HEK293 (cell line): Measurements from ENCODE around the gene ANGPT4.

Experiments
- CTCF ChIA-PET: fragments of 350-600 bp; formaldehyde crosslinking; extraction: SDS; loops from one replicate; lab custom pipeline; 2021; ENCODE audit warnings: antibody characterized with exemption; lab: Yijun Ruan, JAX
- POLR2A ChIA-PET: fragments of 300-600 bp; formaldehyde crosslinking; extraction: SDS; loops from one replicate; lab custom pipeline; 2020; ENCODE audit warnings: antibody characterized with exemption, inconsistent platforms; lab: Yijun Ruan, JAX
- H3K27ac ChIP-seq: fragments of 200-500 bp; sonication (Bioruptor generic); 2 replicates; pipeline ENCODE4 v1.5.1; 2014; ENCODE audit warnings: low read depth, low read length, control low read depth, inconsistent platforms; ENCODE audit errors: extremely low read depth
- H3K36me3 ChIP-seq, 2 experiments: fragments of 200-500 bp in 1 of 2; sonication (Bioruptor generic) in 1 of 2; 1 replicate in 1 of 2; 2 replicates in 1 of 2; pipeline ENCODE4 v1.5.1; 2014 to 2017; ENCODE audit warnings: inconsistent platforms in 2 of 2, low read length in 2 of 2; ENCODE audit not compliant: control insufficient read depth in 2 of 2, insufficient read depth in 1 of 2
- H3K4me1 ChIP-seq: fragments of 200-500 bp; sonication (Bioruptor generic); 2 replicates; pipeline ENCODE4 v1.5.1; 2014; ENCODE audit warnings: mild to moderate bottlenecking, low read length, inconsistent platforms; ENCODE audit not compliant: control insufficient read depth, insufficient read depth
- H3K4me3 ChIP-seq: 2 replicates; pipeline ENCODE4 v1.5.1; 2011; ENCODE audit warnings: low read depth, mild to moderate bottlenecking, control low read depth, low read length, moderate library complexity
- H3K9me3 ChIP-seq: fragments of 200-500 bp; sonication (Bioruptor generic); 2 replicates; pipeline ENCODE4 v1.5.1; 2014; ENCODE audit warnings: low read depth, low read length, inconsistent platforms; ENCODE audit not compliant: control insufficient read depth, insufficient read depth
- EGR2 ChIP-seq: fragments of 450-650 bp; formaldehyde crosslinking; IDR thresholded peaks from 2 replicates; pipeline ENCODE4 v1.5.1; 2016; ENCODE audit warnings: low read depth, missing biosample characterization, missing genetic modification characterization
- KLF1 ChIP-seq: fragments of 450-650 bp; formaldehyde crosslinking; IDR thresholded peaks from 2 replicates; pipeline ENCODE4 v1.5.1; 2016; ENCODE audit warnings: missing biosample characterization, missing genetic modification characterization
- SP7 ChIP-seq: fragments of 450-650 bp; formaldehyde crosslinking; IDR thresholded peaks from 2 replicates; pipeline ENCODE4 v1.5.1; 2016; ENCODE audit warnings: missing biosample characterization, missing genetic modification characterization
- ZBTB26 ChIP-seq: fragments of 450-650 bp; formaldehyde crosslinking; optimal IDR thresholded peaks from 2 replicates; pipeline ENCODE3; 2016; ENCODE audit warnings: missing biosample characterization, mild to moderate bottlenecking, missing genetic modification characterization
- ZFHX2 ChIP-seq: fragments of 450-650 bp; formaldehyde crosslinking; conservative IDR thresholded peaks from 2 replicates; pipeline ENCODE4 v1.5.1; 2016; ENCODE audit warnings: missing biosample characterization, missing genetic modification characterization
- ZFP37 ChIP-seq: fragments of 450-650 bp; formaldehyde crosslinking; IDR thresholded peaks from 2 replicates; pipeline ENCODE4 v1.5.1; 2016; ENCODE audit warnings: missing biosample characterization, missing genetic modification characterization
- ZFP69B ChIP-seq: fragments of 450-650 bp; formaldehyde crosslinking; IDR thresholded peaks from 2 replicates; pipeline ENCODE4 v1.5.1; 2016; ENCODE audit warnings: missing biosample characterization, missing genetic modification characterization
- ZNF175 ChIP-seq: fragments of 450-650 bp; formaldehyde crosslinking; IDR thresholded peaks from 2 replicates; pipeline ENCODE4 v1.5.1; 2016; ENCODE audit warnings: missing biosample characterization, missing genetic modification characterization
- ZNF391 ChIP-seq: fragments of 450-650 bp; formaldehyde crosslinking; IDR thresholded peaks from 2 replicates; pipeline ENCODE4 v1.5.1; 2016; ENCODE audit warnings: low read depth, missing biosample characterization, missing genetic modification characterization, borderline replicate concordance
- ZNF514 ChIP-seq: fragments of 450-650 bp; formaldehyde crosslinking; IDR thresholded peaks from 2 replicates; pipeline ENCODE4 v1.5.1; 2016; ENCODE audit warnings: missing biosample characterization, missing genetic modification characterization
- ZNF792 ChIP-seq: fragments of 450-650 bp; formaldehyde crosslinking; IDR thresholded peaks from 2 replicates; pipeline ENCODE4 v1.5.1; 2016; ENCODE audit warnings: missing biosample characterization, missing genetic modification characterization
- TF ChIP-seq, protein P1 (sequence below): fragments of 450-650 bp; formaldehyde crosslinking; conservative IDR thresholded peaks from 2 replicates; pipeline ENCODE4 v1.5.1; 2016; ENCODE audit warnings: low read depth, missing biosample characterization, missing genetic modification characterization
- TF ChIP-seq, protein P2 (sequence below): fragments of 450-650 bp; formaldehyde crosslinking; IDR thresholded peaks from 2 replicates; pipeline ENCODE4 v1.5.1; 2017; ENCODE audit warnings: missing biosample characterization, missing genetic modification characterization
- TF ChIP-seq, protein P3 (sequence below): fragments of 450-650 bp; IDR thresholded peaks from 2 replicates; pipeline ENCODE4 v1.5.1; 2018; ENCODE audit warnings: missing biosample characterization, missing genetic modification characterization
- TF ChIP-seq, protein P4 (sequence below): fragments of 450-650 bp; formaldehyde crosslinking; IDR thresholded peaks from 2 replicates; pipeline ENCODE4 v1.5.1; 2016; ENCODE audit warnings: missing biosample characterization, missing genetic modification characterization

ANGPT4 gene

DNA sequence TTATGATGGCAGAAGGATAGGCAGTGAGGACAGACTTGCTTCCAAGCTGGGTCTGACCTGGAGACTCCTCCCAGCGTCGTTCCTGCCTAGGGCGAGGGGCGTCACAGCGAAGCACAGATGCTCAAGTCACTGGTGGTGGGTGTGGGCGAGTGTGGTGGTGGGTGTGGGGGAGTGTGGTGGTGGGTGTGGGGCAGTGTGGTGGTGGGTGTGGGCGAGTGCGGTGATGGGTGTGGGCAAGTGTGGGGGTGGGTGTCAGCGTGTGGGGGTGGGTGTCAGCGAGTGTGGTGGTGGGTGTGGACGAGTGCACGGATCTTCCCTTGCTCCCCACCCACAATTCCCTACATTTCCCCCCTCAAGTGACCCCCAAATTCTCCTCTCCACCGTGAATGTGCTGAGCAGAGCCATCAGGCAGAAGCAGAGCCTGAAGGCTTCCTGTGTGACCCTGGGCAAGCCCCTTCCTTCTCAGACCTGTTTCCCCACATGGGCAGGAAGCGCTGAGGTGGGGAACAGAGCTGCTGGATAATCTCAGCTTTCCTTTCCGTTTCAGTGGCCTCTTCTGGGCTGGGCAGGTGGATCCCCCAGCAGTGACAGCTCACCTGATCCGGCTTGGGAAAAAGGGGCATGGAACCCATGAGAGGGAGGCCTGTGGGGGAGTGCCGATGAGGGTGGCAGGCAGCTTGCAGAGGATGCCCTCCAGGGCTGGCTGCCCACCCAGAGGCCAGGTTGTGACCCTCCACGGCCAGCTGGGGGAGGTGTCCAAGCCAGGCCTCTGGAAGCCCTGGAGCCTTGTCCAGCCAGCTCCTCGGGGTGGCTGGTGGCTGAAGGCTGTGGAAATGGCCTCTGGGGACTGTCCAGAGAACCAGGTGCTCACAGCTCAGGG is 43.0 kb upstream of the ANGPT4 start:
- Histone ChIP-seq H3K4me1 (no peaks in the 10 kb centered on the region), H3K36me3 (no peaks in the 10 kb centered on the region), H3K9me3 (no peaks in the 10 kb centered on the region), H3K27ac (no peak overlapping the region), H3K4me3 (no peak overlapping the region)
- no peak for TF ChIP-seq ZNF792 (tag by site-specific recombination)
- TF ChIP-seq ZFP37 (tag by site-specific recombination), result no peak
- TF ChIP-seq KLF1 (tag by site-specific recombination), result peak; percentile 88
- TF ChIP-seq ZFHX2 (tag by site-specific recombination), result peak; percentile 97
- TF ChIP-seq ZNF514 (tag by site-specific recombination), result no peak
- peak; percentile 97 for TF ChIP-seq EGR2 (tag by site-specific recombination)
- ChIA-PET CTCF (interaction anchor here (0.6 to 6.1 kb wide), 5 partner anchors 12 to 189 kb away, joined by 3 to 178 read pairs (median 9); no protein-coding TSS in a partner anchor), POLR2A (interaction anchor here (0.6 kb wide), 1 partner anchor 711 kb away, joined by 4 read pairs; no protein-coding TSS in a partner anchor)

DNA sequence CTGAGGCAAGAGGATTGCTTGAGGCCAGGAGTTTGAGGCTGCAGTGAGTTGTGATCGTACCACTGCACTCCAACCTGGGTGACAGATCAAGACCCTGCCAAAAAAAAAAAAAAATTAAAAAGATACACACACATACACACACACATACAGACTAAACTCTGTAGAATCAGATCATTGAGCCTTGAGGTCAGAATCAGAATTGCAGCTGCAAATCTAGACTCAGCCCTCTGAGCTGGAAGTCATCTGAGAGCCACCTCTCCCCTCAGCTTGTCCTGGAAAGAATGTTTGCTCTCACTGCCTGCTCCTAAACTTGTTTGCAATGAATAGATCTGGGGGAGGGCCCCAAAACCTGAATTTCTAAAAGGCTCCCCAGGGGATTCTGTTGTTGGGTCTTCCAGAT is 41.4 kb upstream of the ANGPT4 start:
- TF ChIP-seq, protein P1, sequence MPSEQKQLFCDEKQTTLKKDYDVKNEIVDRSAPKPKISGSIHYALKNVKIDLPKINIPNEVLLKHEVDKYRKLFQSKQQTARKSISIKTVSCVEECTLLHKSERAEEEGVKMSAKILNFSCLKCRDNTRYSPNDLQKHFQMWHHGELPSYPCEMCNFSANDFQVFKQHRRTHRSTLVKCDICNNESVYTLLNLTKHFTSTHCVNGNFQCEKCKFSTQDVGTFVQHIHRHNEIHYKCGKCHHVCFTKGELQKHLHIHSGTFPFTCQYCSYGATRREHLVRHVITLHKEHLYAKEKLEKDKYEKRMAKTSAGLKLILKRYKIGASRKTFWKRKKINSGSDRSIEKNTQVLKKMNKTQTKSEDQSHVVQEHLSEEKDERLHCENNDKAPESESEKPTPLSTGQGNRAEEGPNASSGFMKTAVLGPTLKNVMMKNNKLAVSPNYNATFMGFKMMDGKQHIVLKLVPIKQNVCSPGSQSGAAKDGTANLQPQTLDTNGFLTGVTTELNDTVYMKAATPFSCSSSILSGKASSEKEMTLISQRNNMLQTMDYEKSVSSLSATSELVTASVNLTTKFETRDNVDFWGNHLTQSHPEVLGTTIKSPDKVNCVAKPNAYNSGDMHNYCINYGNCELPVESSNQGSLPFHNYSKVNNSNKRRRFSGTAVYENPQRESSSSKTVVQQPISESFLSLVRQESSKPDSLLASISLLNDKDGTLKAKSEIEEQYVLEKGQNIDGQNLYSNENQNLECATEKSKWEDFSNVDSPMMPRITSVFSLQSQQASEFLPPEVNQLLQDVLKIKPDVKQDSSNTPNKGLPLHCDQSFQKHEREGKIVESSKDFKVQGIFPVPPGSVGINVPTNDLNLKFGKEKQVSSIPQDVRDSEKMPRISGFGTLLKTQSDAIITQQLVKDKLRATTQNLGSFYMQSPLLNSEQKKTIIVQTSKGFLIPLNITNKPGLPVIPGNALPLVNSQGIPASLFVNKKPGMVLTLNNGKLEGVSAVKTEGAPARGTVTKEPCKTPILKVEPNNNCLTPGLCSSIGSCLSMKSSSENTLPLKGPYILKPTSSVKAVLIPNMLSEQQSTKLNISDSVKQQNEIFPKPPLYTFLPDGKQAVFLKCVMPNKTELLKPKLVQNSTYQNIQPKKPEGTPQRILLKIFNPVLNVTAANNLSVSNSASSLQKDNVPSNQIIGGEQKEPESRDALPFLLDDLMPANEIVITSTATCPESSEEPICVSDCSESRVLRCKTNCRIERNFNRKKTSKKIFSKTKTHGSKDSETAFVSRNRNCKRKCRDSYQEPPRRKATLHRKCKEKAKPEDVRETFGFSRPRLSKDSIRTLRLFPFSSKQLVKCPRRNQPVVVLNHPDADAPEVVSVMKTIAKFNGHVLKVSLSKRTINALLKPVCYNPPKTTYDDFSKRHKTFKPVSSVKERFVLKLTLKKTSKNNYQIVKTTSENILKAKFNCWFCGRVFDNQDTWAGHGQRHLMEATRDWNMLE, result no peak
- TF ChIP-seq, protein P2, sequence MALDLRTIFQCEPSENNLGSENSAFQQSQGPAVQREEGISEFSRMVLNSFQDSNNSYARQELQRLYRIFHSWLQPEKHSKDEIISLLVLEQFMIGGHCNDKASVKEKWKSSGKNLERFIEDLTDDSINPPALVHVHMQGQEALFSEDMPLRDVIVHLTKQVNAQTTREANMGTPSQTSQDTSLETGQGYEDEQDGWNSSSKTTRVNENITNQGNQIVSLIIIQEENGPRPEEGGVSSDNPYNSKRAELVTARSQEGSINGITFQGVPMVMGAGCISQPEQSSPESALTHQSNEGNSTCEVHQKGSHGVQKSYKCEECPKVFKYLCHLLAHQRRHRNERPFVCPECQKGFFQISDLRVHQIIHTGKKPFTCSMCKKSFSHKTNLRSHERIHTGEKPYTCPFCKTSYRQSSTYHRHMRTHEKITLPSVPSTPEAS (tag by site-specific recombination), result peak; percentile 76
- TF ChIP-seq SP7 (tag by site-specific recombination), result no peak
- no peak for TF ChIP-seq ZNF175 (tag by site-specific recombination)
- TF ChIP-seq, all 188 proteins: peak for 1
- POLR2A ChIA-PET, result no interaction called here

DNA sequence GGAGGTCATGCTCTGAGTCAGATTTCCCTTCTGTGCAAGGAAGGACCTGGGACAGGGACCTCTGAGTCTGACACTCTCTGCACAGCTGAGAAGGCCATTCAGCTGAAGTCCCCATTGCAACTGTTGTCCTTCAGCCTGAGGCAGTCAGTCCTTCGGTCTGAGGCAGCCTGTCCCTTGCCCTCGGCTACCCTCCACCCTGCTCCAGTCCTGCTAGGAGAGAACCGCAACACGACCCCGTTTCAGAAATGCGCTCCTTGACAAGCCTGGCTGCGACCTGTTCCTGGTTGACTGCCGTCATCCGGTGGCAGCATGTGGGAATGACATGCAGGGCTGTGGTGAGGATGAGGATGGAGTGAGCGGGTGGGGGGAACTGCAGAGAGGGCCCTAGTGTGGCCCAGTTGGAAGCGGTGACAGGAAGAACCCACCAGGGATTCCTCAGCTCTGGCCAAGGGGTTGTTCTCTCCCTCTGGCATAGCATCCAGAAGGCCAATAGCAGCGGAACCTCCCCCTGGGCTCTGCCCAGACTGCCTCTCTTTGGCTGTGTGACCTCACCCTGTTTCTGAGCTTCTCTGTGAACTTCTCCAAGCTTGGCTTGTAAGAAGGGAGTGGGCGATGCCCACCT is 40.3 kb upstream of the ANGPT4 start:
- no peak overlapping the region for H3K27ac ChIP-seq
- no peaks in the 10 kb centered on the region for H3K4me1 ChIP-seq
- CTCF ChIA-PET, result interaction anchor here (0.6 to 6.1 kb wide), 49 partner anchors 10 to 852 kb away, joined by 3 to 178 read pairs (median 4); partner anchors contain the start of gene FAM110A
- no peak overlapping the region for H3K4me3 ChIP-seq
- H3K9me3 ChIP-seq, result no peaks in the 10 kb centered on the region
- POLR2A ChIA-PET, result no interaction called here
- H3K36me3 ChIP-seq, result no peaks in the 10 kb centered on the region
- no peak for TF ChIP-seq ZFP69B
- TF ChIP-seq ZBTB26, result peak; percentile 12
- TF ChIP-seq, protein P3, sequence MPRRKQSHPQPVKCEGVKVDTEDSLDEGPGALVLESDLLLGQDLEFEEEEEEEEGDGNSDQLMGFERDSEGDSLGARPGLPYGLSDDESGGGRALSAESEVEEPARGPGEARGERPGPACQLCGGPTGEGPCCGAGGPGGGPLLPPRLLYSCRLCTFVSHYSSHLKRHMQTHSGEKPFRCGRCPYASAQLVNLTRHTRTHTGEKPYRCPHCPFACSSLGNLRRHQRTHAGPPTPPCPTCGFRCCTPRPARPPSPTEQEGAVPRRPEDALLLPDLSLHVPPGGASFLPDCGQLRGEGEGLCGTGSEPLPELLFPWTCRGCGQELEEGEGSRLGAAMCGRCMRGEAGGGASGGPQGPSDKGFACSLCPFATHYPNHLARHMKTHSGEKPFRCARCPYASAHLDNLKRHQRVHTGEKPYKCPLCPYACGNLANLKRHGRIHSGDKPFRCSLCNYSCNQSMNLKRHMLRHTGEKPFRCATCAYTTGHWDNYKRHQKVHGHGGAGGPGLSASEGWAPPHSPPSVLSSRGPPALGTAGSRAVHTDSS (tag by site-specific recombination), result peak; percentile 97
- TF ChIP-seq, protein P4, sequence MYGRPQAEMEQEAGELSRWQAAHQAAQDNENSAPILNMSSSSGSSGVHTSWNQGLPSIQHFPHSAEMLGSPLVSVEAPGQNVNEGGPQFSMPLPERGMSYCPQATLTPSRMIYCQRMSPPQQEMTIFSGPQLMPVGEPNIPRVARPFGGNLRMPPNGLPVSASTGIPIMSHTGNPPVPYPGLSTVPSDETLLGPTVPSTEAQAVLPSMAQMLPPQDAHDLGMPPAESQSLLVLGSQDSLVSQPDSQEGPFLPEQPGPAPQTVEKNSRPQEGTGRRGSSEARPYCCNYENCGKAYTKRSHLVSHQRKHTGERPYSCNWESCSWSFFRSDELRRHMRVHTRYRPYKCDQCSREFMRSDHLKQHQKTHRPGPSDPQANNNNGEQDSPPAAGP, result peak; percentile 34; the same call in 1 of the 2 replicates
- no peak for TF ChIP-seq ZNF391 (tag by site-specific recombination)

More for the DNA sequence above, 41.4 kb upstream of the ANGPT4 start:
- H3K9me3 ChIP-seq, result no peaks in the 10 kb centered on the region
- no peak overlapping the region for H3K27ac ChIP-seq
- no peaks in the 10 kb centered on the region for H3K36me3 ChIP-seq
- H3K4me3 ChIP-seq, result no peak overlapping the region
- no peaks in the 10 kb centered on the region for H3K4me1 ChIP-seq
- CTCF ChIA-PET, result interaction anchor here (0.6 to 6.1 kb wide), 21 partner anchors 9 to 546 kb away, joined by 3 to 178 read pairs (median 4); partner anchors contain the start of gene FAM110A
